Hepatocyte (in vitro differentiated cells): Measurements from ENCODE around the gene NRK.

Experiments
- EZH2 ChIP-seq: fragments of 200-600 bp; sonication (generic); IDR thresholded peaks from 2 replicates; pipeline ENCODE4 v1.6.1; 2016; ENCODE audit warnings: antibody characterized with exemption, mild to moderate bottlenecking, borderline replicate concordance
- EZH2phosphoT487 ChIP-seq: fragments of 200-600 bp; sonication (generic); IDR thresholded peaks from one replicate; pipeline ENCODE4 v1.6.1; 2018; ENCODE audit warnings: antibody characterized with exemption, mild to moderate bottlenecking, low read depth, moderate library complexity; ENCODE audit not compliant: unreplicated experiment, severe bottlenecking
- TF ChIP-seq, protein P1 (sequence below): fragments of 200-600 bp; sonication (generic); IDR thresholded peaks from 2 replicates; pipeline ENCODE4 v1.5.1; 2016; ENCODE audit warnings: antibody characterized with exemption, mild to moderate bottlenecking; ENCODE audit not compliant: poor library complexity

DNA sequence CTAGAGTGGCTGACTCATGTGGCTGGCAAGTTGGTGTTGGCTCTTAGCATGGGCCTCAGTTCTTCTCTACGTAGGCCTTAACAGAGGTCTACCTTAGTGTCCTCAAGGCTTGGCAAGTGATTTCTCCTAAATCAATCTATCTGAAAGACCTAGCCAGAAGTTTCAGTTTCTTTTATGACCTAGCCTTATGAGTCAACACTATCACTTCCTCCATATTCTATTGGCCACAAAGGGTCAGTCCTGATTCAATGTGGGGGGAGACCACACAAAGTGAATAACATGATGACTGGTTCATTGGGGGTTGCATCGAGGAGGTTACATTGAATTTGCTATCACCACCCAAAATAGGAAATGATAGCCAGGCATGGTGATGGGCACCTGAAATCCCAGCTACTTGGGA is 5.8 kb upstream of the NRK start:
- TF ChIP-seq, protein P1, sequence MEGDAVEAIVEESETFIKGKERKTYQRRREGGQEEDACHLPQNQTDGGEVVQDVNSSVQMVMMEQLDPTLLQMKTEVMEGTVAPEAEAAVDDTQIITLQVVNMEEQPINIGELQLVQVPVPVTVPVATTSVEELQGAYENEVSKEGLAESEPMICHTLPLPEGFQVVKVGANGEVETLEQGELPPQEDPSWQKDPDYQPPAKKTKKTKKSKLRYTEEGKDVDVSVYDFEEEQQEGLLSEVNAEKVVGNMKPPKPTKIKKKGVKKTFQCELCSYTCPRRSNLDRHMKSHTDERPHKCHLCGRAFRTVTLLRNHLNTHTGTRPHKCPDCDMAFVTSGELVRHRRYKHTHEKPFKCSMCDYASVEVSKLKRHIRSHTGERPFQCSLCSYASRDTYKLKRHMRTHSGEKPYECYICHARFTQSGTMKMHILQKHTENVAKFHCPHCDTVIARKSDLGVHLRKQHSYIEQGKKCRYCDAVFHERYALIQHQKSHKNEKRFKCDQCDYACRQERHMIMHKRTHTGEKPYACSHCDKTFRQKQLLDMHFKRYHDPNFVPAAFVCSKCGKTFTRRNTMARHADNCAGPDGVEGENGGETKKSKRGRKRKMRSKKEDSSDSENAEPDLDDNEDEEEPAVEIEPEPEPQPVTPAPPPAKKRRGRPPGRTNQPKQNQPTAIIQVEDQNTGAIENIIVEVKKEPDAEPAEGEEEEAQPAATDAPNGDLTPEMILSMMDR, result no peak
- TF ChIP-seq EZH2phosphoT487, result no peak
- TF ChIP-seq EZH2, result no peak
